Measurements from ENCODE around the gene DUSP22. TPM values are rescaled to one million over a fixed set of nuclear protein-coding genes. Genes with fewer than 3 reads are reported as not detected.
A peak's percentile ranks its signal among the peaks of the same experiment; 100 is the strongest.
"Not testable (repeated sequence)": the region's sequence is repeated elsewhere in the genome, so short reads cannot be mapped to it uniquely, and the experiment has no call there.

DUSP22 gene
- polyA plus RNA-seq, 4 donors: 22.2 to 23.2 (median 22.8) TPM

GRCh38 chr6:322940-323729 is 30.8 kb downstream of the DUSP22 start:
- DNase-seq (ENCODE audit: low read depth in 4 of 4, low spot score in 3 of 4): no peak

- DNase-seq (ENCODE audit: low read depth in 4 of 4, low spot score in 3 of 4): no peak
Measured at GRCh38 chr6:323730-324088, 31.4 kb downstream of the DUSP22 start.

- no peak for DNase-seq (ENCODE audit: low read depth in 4 of 4, low spot score in 3 of 4)
Measured at GRCh38 chr6:324116-324728, 31.9 kb downstream of the DUSP22 start.

- no peak for DNase-seq (ENCODE audit: low read depth in 4 of 4, low spot score in 3 of 4)
Measured at GRCh38 chr6:324729-325125, 32.4 kb downstream of the DUSP22 start.

- not testable (repeated sequence) for DNase-seq (ENCODE audit: low read depth in 4 of 4, low spot score in 3 of 4)
Measured at GRCh38 chr6:325161-325860, 33.0 kb downstream of the DUSP22 start.

- not testable (repeated sequence) for DNase-seq (ENCODE audit: low read depth in 4 of 4, low spot score in 3 of 4)
Measured at GRCh38 chr6:326066-326465, 33.8 kb downstream of the DUSP22 start.

GRCh38 chr6:326896-327537 is 34.7 kb downstream of the DUSP22 start:
- no peak for DNase-seq (ENCODE audit: low read depth in 4 of 4, low spot score in 3 of 4)

- DNase-seq (ENCODE audit: low read depth in 4 of 4, low spot score in 3 of 4): no peak
Measured at GRCh38 chr6:327538-328116, 35.3 kb downstream of the DUSP22 start.

- DNase-seq (ENCODE audit: low read depth in 4 of 4, low spot score in 3 of 4): no peak
Measured at GRCh38 chr6:328136-328670, 35.9 kb downstream of the DUSP22 start.

- DNase-seq (ENCODE audit: low read depth in 4 of 4, low spot score in 3 of 4): no peak
Measured at GRCh38 chr6:328924-329323, 36.6 kb downstream of the DUSP22 start.

- peak in 3 of 4 donors; percentile 45 to 68 (median 57) for DNase-seq (ENCODE audit: low read depth in 4 of 4, low spot score in 3 of 4)
Measured at GRCh38 chr6:329888-330691, 37.8 kb downstream of the DUSP22 start.

- DNase-seq (ENCODE audit: low read depth in 4 of 4, low spot score in 3 of 4): peak in 1 of 4 donors; percentile 26
Measured at GRCh38 chr6:330948-331347, 38.7 kb downstream of the DUSP22 start.

- DNase-seq (ENCODE audit: low read depth in 4 of 4, low spot score in 3 of 4): no peak
Measured at GRCh38 chr6:331622-332521, 39.6 kb downstream of the DUSP22 start.

- DNase-seq (ENCODE audit: low read depth in 4 of 4, low spot score in 3 of 4): no peak
Measured at GRCh38 chr6:332671-333070, 40.4 kb downstream of the DUSP22 start.

- no peak for DNase-seq (ENCODE audit: low read depth in 4 of 4, low spot score in 3 of 4)
Measured at GRCh38 chr6:333379-334002, 41.2 kb downstream of the DUSP22 start.

- DNase-seq (ENCODE audit: low read depth in 4 of 4, low spot score in 3 of 4): no peak
Measured at GRCh38 chr6:334536-335510, 42.5 kb downstream of the DUSP22 start.

GRCh38 chr6:335572-335971 is 43.3 kb downstream of the DUSP22 start:
- DNase-seq (ENCODE audit: low read depth in 4 of 4, low spot score in 3 of 4): no peak

All from left renal pelvis (tissue), 4 donors.